K562 (cell line): ENCODE results near the gene WDR45. TPM values are rescaled to one million over a fixed set of nuclear protein-coding genes. Genes with fewer than 3 reads are reported as not detected.

Experiments
- ATAC-seq: fragments of 200-7000 bp; cut with Tn5 transposase; 3 replicates; pipeline ENCODE4 v1.9.1; 2020; ENCODE audit warnings: moderate library complexity
- BruUV-seq: library from RNA; stranded (reverse); fragments of 400-500 nt; replicated peaks from 2 replicates; lab custom pipeline; 2021; lab: Mats Ljungman, UMichigan
- CTCF ChIA-PET: fragments of 300-600 bp; formaldehyde crosslinking; extraction: SDS; loops from one replicate; lab custom pipeline; 2021; ENCODE audit warnings: low intra/inter-chr PET ratio; lab: Yijun Ruan, JAX
- POLR2A ChIA-PET: fragments of 300-600, 350-650 bp; sonication (Branson Sonifier 250); formaldehyde crosslinking; extraction: SDS; loops from one replicate; lab custom pipeline; 2021; ENCODE audit warnings: antibody characterized with exemption, inconsistent platforms; lab: Yijun Ruan, JAX
- DNase-seq, 4 experiments: peaks; one replicate each; pipeline versions ENCODE4 v3.0.0 to v3.0.0-alpha.2; 2011 to 2018; ENCODE audit warnings: low spot score in 3 of 4, mixed read lengths in 3 of 4; ENCODE audit errors: extremely low read depth in 1 of 4
- FAIRE-seq: peaks from 2 replicates; lab custom pipeline; 2011; peaks lifted over from hg19 to GRCh38; lab: Jason Lieb, UNC
- H2AFZ ChIP-seq: 2 replicates; pipeline ENCODE4 v1.6.0; 2011; ENCODE audit warnings: low read depth, low read length, control low read depth, inconsistent platforms
- H3K27ac ChIP-seq: fragments of 200-600 bp; 3 replicates; pipeline ENCODE4 v1.8.0; 2011; ENCODE audit warnings: low read depth, mild to moderate bottlenecking, control low read depth, inconsistent platforms, low read length, moderate library complexity, mixed read lengths; ENCODE audit errors: extremely low read depth
- H3K27me3 ChIP-seq, 2 experiments: fragments of 300-600 bp in 1 of 2; 2 replicates in 1 of 2; 3 replicates in 1 of 2; pipeline versions ENCODE4 v1.6.0 to v1.8.0; 2011; ENCODE audit warnings: inconsistent platforms in 2 of 2, low read length in 2 of 2, mild to moderate bottlenecking in 1 of 2, mixed read lengths in 1 of 2, moderate library complexity in 1 of 2; ENCODE audit not compliant: control insufficient read depth in 2 of 2, insufficient read depth in 2 of 2
- H3K36me3 ChIP-seq: fragments of 300-600 bp; 3 replicates; pipeline ENCODE4 v1.8.0; 2011; ENCODE audit warnings: mild to moderate bottlenecking, low read length, inconsistent platforms; ENCODE audit not compliant: control insufficient read depth, insufficient read depth
- H3K4me1 ChIP-seq, 2 experiments: fragments of 200-600 bp in 1 of 2; replicated peaks in 1 of 2; 2 replicates in 1 of 2; 3 replicates in 1 of 2; pipeline versions ENCODE4 v1.5.1 to v1.8.0; 2011; ENCODE audit warnings: inconsistent platforms in 2 of 2, low read length in 2 of 2, mild to moderate bottlenecking in 1 of 2, mixed read lengths in 1 of 2, moderate library complexity in 1 of 2; ENCODE audit not compliant: control insufficient read depth in 2 of 2, insufficient read depth in 2 of 2
- H3K4me2 ChIP-seq: 2 replicates; pipeline ENCODE4 v1.6.1; 2011; ENCODE audit warnings: low read length, control low read depth, inconsistent platforms, mixed read lengths; ENCODE audit not compliant: insufficient read depth
- H3K4me3 ChIP-seq: fragments of 200-600 bp; sonication (generic), shearing (Covaris generic); 2 replicates; pipeline ENCODE4 v1.5.1; 2016; ENCODE audit warnings: control low read depth, inconsistent platforms
- H3K79me2 ChIP-seq: fragments of 200-600 bp; 3 replicates; pipeline ENCODE4 v1.8.0; 2011; ENCODE audit warnings: low read length, inconsistent platforms; ENCODE audit not compliant: control insufficient read depth, insufficient read depth
- H3K9ac ChIP-seq, 2 experiments: 2 replicates each; pipeline versions ENCODE4 v1.6.0 to v1.6.1; 2011; ENCODE audit warnings: low read depth in 2 of 2, low read length in 2 of 2, control low read depth in 1 of 2, inconsistent platforms in 1 of 2, mild to moderate bottlenecking in 1 of 2, mixed read lengths in 1 of 2; ENCODE audit not compliant: insufficient read depth in 1 of 2
- H3K9me1 ChIP-seq: one replicate; pipeline ENCODE4 v1.6.0; 2011; ENCODE audit warnings: inconsistent platforms, mild to moderate bottlenecking, low read length, moderate library complexity; ENCODE audit not compliant: control insufficient read depth, insufficient read depth
- H3K9me3 ChIP-seq: replicated peaks from 2 replicates; pipeline ENCODE4 v1.5.1; 2011; ENCODE audit warnings: low read depth, low read length, inconsistent platforms; ENCODE audit not compliant: control insufficient read depth, insufficient read depth
- H4K20me1 ChIP-seq: replicated peaks from 2 replicates; pipeline ENCODE4 v1.6.1; 2011; ENCODE audit warnings: low read length, inconsistent platforms, mixed read lengths; ENCODE audit not compliant: control insufficient read depth, insufficient read depth
- GATAD2B ChIP-seq: fragments of 450-650 bp; IDR thresholded peaks from 2 replicates; pipeline ENCODE4 v1.6.1; 2017; ENCODE audit warnings: mild to moderate bottlenecking, borderline replicate concordance
- HMGN3 ChIP-seq: IDR thresholded peaks from 2 replicates; pipeline ENCODE4 v1.6.1; 2011; ENCODE audit warnings: borderline replicate concordance, low read depth, mild to moderate bottlenecking, mixed read lengths, low read length; ENCODE audit not compliant: insufficient read length; ENCODE audit errors: extremely low read depth
- KDM1A ChIP-seq, 2 experiments: fragments of 450-650 bp; IDR thresholded peaks; 2 replicates each; pipeline ENCODE4 v1.6.1; 2016; ENCODE audit warnings: mild to moderate bottlenecking in 2 of 2
- PTTG1 ChIP-seq: fragments of 450-650 bp; IDR thresholded peaks from 2 replicates; pipeline ENCODE4 v1.6.1; 2016; ENCODE audit warnings: low read depth, mild to moderate bottlenecking, missing genetic modification characterization, missing compliant biosample characterization
- SMARCB1 ChIP-seq: IDR thresholded peaks from 2 replicates; pipeline ENCODE4 v1.6.1; 2011; ENCODE audit warnings: improper control_type of control experiment, low read depth; ENCODE audit not compliant: insufficient read length
- STAT6 ChIP-seq: sonication (generic); formaldehyde crosslinking; IDR thresholded peaks from 2 replicates; pipeline ENCODE4 v1.8.1; 2023; ENCODE audit warnings: mild to moderate bottlenecking, missing genetic modification reagents
- YY1 ChIP-seq, 3 experiments: IDR thresholded peaks; 2 replicates each; pipeline ENCODE4 v1.6.1; 2011; ENCODE audit warnings: low read length in 2 of 3, mild to moderate bottlenecking in 2 of 3, moderate library complexity in 2 of 3, borderline replicate concordance in 1 of 3, control low read depth in 1 of 3, low read depth in 1 of 3; ENCODE audit not compliant: insufficient read depth in 3 of 3, insufficient replicate concordance in 2 of 3, control insufficient read depth in 1 of 3, insufficient read length in 1 of 3; ENCODE audit errors: extremely low read depth in 1 of 3
- ZBTB1 ChIP-seq: sonication (generic); formaldehyde crosslinking; IDR thresholded peaks from 2 replicates; pipeline ENCODE4 v1.8.1; 2023; ENCODE audit warnings: missing genetic modification reagents, low read depth, mild to moderate bottlenecking, borderline replicate concordance
- ZEB2 ChIP-seq: fragments of 450-650 bp; IDR thresholded peaks from 2 replicates; pipeline ENCODE4 v1.6.1; 2016
- ZNF133 ChIP-seq: fragments of 250-450 bp; sonication (Bioruptor Pico); IDR thresholded peaks from 2 replicates; pipeline ENCODE4 v1.4.0; 2020; ENCODE audit warnings: mild to moderate bottlenecking
- ZNF444 ChIP-seq: fragments of 250-450 bp; sonication (Bioruptor Pico); IDR thresholded peaks from 2 replicates; pipeline ENCODE4 v1.4.0; 2020; ENCODE audit warnings: mild to moderate bottlenecking, moderate library complexity
- WGBS: fragments of 100-300 bp; shearing (Covaris generic); methylation state at CpG from one replicate; pipeline ENCODE4 v1.1.6; 2016; ENCODE audit warnings: low coverage, mixed read lengths; ENCODE audit not compliant: insufficient coverage; ENCODE audit errors: missing lambda C conversion rate; 5-methylcytosine and 5-hydroxymethylcytosine counted together
- in situ Hi-C: fragments of 300-500 bp; cut with MboI; formaldehyde crosslinking; loops from 4 replicates; pipeline ENCODE4 v1.15.0; 2018; ENCODE audit warnings: inconsistent platforms, mixed read lengths
- intact Hi-C: fragments of 100-400 bp; cut with micrococcal nuclease; formaldehyde crosslinking; loops from 2 replicates; pipeline ENCODE4 v1.14.2; 2022
- polyA plus RNA-seq, 8 experiments: library from polyadenylated mRNA; depleted of rRNA in 4 of 8; stranded (reverse) in 5 of 8; unstranded in 3 of 8; fragments of >200 nt; fragmentation: Nextera tagmentation in 2 of 8; fragmentation: Illumina TruSeq in 1 of 8; extraction: Ambion mirVana in 2 of 8; extraction: Trizol in 1 of 8; gene quantifications; 2 replicates each; pipeline versions ENCODE4 v1.2.1 to v1.2.3, GENCODE V29; 2011 to 2014; ENCODE audit warnings: inconsistent platforms in 1 of 8, missing spikeins in 1 of 8
- total RNA-seq, 7 experiments: library from RNA; depleted of rRNA in 6 of 7; stranded (reverse); fragments of >200 nt in 6 of 7; fragmentation: Illumina TruSeq in 2 of 7; extraction: Trizol in 2 of 7; gene quantifications; 2 replicates each; pipeline versions ENCODE4 v1.2.1 to v1.2.3, GENCODE V29; 2011 to 2021; ENCODE audit warnings: low replicate concordance in 1 of 7
- TF ChIP-seq, protein P1 (sequence below): fragments of 450-650 bp; IDR thresholded peaks from one replicate; pipeline ENCODE4 v1.6.1; 2018; ENCODE audit warnings: mild to moderate bottlenecking, moderate library complexity; ENCODE audit not compliant: partially characterized antibody
- TF ChIP-seq, protein P2 (sequence below): fragments of 250-450 bp; sonication (Bioruptor Pico); IDR thresholded peaks from 2 replicates; pipeline ENCODE4 v1.4.0; 2020; ENCODE audit warnings: mild to moderate bottlenecking, moderate library complexity, borderline replicate concordance

Gene WDR45
- total and polyA plus RNA-seq, 9 of the 15 experiments (the other 6 are each of a cell fraction or from before 2014, with no cell fraction given), result 19.4 to 136 (median 59.7) TPM

DNA sequence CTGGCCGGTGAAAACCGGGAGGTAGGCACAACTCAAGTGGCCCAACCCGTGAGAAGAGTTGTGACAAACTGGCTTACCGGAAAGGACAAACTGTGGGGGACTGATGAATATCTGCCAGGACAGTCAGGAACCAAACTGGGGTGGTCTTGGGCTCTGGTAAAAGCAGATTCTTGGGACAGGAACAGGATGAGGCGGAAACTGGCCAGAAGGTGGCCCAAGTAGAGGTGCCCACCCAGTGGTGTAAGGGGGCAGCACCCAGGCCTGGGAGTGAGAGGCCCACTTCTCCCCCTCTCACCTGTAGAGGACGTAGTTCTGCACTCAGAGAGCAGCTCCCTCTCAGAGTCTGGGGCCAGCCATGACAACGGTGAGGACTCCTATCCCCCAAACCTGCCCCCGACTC, 15.0 kb downstream of the WDR45 start (continued):
- TF ChIP-seq, protein P1, sequence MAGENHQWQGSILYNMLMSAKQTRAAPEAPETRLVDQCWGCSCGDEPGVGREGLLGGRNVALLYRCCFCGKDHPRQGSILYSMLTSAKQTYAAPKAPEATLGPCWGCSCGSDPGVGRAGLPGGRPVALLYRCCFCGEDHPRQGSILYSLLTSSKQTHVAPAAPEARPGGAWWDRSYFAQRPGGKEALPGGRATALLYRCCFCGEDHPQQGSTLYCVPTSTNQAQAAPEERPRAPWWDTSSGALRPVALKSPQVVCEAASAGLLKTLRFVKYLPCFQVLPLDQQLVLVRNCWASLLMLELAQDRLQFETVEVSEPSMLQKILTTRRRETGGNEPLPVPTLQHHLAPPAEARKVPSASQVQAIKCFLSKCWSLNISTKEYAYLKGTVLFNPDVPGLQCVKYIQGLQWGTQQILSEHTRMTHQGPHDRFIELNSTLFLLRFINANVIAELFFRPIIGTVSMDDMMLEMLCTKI, result no peak
- no peak for TF ChIP-seq ZBTB1 (CRISPR knock-in tag)
- no peak for TF ChIP-seq YY1 (IDR thresholded peaks at IDR 0.05; ENCODE audit: borderline replicate concordance in 1 of 3, control insufficient read depth in 1 of 3, extremely low read depth in 1 of 3, insufficient read depth in 3 of 3, insufficient read length in 1 of 3, insufficient replicate concordance in 2 of 3, low read depth in 1 of 3, low read length in 2 of 3)
- no peak for TF ChIP-seq ZNF444 (CRISPR knock-in tag)
- TF ChIP-seq, all 486 proteins: peak for 0

- no peaks in the 10 kb centered on the region for H3K9me3 ChIP-seq
- H4K20me1 ChIP-seq, result no peaks in the 10 kb centered on the region
- 79% methylated on average over 6 of the region's 20 CpGs for WGBS
- no peaks in the 10 kb centered on the region for H3K79me2 ChIP-seq
- ChIA-PET CTCF (no interaction called here), POLR2A (interaction anchor here (1.0 kb wide), 1 partner anchor 16 kb away, joined by 3 read pairs; no protein-coding TSS in a partner anchor)
- in situ Hi-C loops, result no loop called here
- peaks cover 0 to 35% of the 10 kb centered on the region in 2 experiments; a peak in 4 of 5 replicates for H3K4me1 ChIP-seq
- no peak overlapping the region for H3K27ac ChIP-seq
- no peak overlapping the region for H3K4me3 ChIP-seq
- H3K27me3 ChIP-seq, result no peaks in the 10 kb centered on the region
- intact Hi-C loops, result no loop called here
- ATAC-seq, result no peak
- no peak overlapping the region for H3K4me2 ChIP-seq
- no peak for DNase-seq
- no peaks in the 10 kb centered on the region for H3K9me1 ChIP-seq
- no peak overlapping the region for H2AFZ ChIP-seq
- no TSS peak for BruUV-seq
- FAIRE-seq, result no peak
- H3K36me3 ChIP-seq, result no peaks in the 10 kb centered on the region
- H3K9ac ChIP-seq, result no peak overlapping the region; a peak in 1 of 4 replicates
- TF ChIP-seq ZNF133, result no peak
- no peak for TF ChIP-seq SMARCB1
- no peak for TF ChIP-seq STAT6 (CRISPR knock-in tag)
- TF ChIP-seq HMGN3, result no peak
- no peak for TF ChIP-seq KDM1A (IDR thresholded peaks at IDR 0.05)
- no peak for TF ChIP-seq PTTG1 (tag)
- no peak for TF ChIP-seq ZEB2
- TF ChIP-seq, protein P2, sequence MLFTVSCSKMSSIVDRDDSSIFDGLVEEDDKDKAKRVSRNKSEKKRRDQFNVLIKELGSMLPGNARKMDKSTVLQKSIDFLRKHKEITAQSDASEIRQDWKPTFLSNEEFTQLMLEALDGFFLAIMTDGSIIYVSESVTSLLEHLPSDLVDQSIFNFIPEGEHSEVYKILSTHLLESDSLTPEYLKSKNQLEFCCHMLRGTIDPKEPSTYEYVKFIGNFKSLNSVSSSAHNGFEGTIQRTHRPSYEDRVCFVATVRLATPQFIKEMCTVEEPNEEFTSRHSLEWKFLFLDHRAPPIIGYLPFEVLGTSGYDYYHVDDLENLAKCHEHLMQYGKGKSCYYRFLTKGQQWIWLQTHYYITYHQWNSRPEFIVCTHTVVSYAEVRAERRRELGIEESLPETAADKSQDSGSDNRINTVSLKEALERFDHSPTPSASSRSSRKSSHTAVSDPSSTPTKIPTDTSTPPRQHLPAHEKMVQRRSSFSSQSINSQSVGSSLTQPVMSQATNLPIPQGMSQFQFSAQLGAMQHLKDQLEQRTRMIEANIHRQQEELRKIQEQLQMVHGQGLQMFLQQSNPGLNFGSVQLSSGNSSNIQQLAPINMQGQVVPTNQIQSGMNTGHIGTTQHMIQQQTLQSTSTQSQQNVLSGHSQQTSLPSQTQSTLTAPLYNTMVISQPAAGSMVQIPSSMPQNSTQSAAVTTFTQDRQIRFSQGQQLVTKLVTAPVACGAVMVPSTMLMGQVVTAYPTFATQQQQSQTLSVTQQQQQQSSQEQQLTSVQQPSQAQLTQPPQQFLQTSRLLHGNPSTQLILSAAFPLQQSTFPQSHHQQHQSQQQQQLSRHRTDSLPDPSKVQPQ, result no peak
- TF ChIP-seq GATAD2B, result no peak
Measured at GRCh38 chrX:49064303-49064702, 15.4 kb downstream of the WDR45 start.
